ENCODE data around the gene AFF1. TPM values are rescaled to one million over a fixed set of nuclear protein-coding genes. Genes with fewer than 3 reads are reported as not detected.
A peak's percentile ranks its signal among the peaks of the same experiment; 100 is the strongest.

Gene AFF1
- total and polyA plus RNA-seq, 4 donors: 7.2 to 42.8 (median 21.5) TPM

DNA sequence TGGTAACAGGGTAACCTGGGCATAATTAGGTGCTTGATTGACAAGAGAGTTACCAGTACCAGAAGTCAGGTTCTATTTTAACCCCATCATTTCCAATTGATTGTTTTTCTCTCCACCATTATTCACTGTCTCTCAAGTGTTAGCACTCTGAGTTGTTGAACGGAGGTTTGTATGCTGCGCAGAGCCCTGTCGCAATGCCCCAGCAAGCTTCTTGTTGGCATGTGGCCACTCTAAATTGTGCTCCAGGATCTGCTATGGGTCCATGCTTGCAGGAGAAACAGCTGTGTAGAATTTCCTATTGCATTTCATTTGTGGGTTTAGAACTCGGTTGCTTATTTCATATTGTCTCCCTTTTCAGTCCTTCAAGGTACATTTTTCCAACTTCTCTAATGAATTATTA is 187.4 kb downstream of the AFF1 start:
- Histone ChIP-seq H3K9ac (ENCODE audit: low read depth in 1 of 2, low read length in 2 of 2) (no peak overlapping the region), H3K27ac (ENCODE audit: low read depth in 1 of 2, low read length in 2 of 2) (peak overlapping the region in 1 of 2 donors; percentile 23), H3K4me3 (ENCODE audit: low read depth in 1 of 3, low read length in 3 of 3) (no peak overlapping the region), H3K36me3 (ENCODE audit: control insufficient read depth in 4 of 4, insufficient read depth in 3 of 4, low read depth in 1 of 4, low read length in 3 of 4) (peaks cover 0 to 40% (median 22%) of the 10 kb centered on the region in 4 donors), H3K4me1 (ENCODE audit: control insufficient read depth in 4 of 4, insufficient read depth in 4 of 4, low read length in 3 of 4) (peaks cover 2 to 43% (median 32%) of the 10 kb centered on the region in 4 donors), H3K27me3 (ENCODE audit: control insufficient read depth in 4 of 4, insufficient read depth in 4 of 4, low read length in 3 of 4) (no peaks in the 10 kb centered on the region), H3K9me3 (ENCODE audit: control insufficient read depth in 4 of 4, low read length in 3 of 4) (no peaks in the 10 kb centered on the region)
- no peak for DNase-seq (ENCODE audit: low spot score)
- TF ChIP-seq YY1 (IDR thresholded peaks at IDR 0.05) (no peak), RXRA (IDR thresholded peaks at IDR 0.05) (no peak), SP1 (IDR thresholded peaks at IDR 0.05) (no peak), JUND (IDR thresholded peaks at IDR 0.05) (no peak), MAX (IDR thresholded peaks at IDR 0.05) (no peak), HNF4G (IDR thresholded peaks at IDR 0.05) (no peak), ZBTB33 (IDR thresholded peaks at IDR 0.05) (no peak), TAF1 (conservative IDR thresholded peaks at IDR 0.05) (no peak), EGR1 (IDR thresholded peaks at IDR 0.05; ENCODE audit: low read depth in 2 of 2) (no peak), HNF4A (conservative IDR thresholded peaks at IDR 0.05) (no peak), ATF3 (IDR thresholded peaks at IDR 0.05) (no peak), FOXA2 (IDR thresholded peaks at IDR 0.05) (no peak), RAD21 (IDR thresholded peaks at IDR 0.05) (no peak), GABPA (IDR thresholded peaks at IDR 0.05 in 1 of 2, conservative IDR thresholded peaks at IDR 0.05 in 1 of 2) (no peak), NR2F2 (IDR thresholded peaks at IDR 0.05) (no peak), FOXA1 (IDR thresholded peaks at IDR 0.05) (no peak), CTCF (IDR thresholded peaks at IDR 0.05; ENCODE audit: low read depth, low read length, missing input control) (no peak)
- TF ChIP-seq, protein P1, sequence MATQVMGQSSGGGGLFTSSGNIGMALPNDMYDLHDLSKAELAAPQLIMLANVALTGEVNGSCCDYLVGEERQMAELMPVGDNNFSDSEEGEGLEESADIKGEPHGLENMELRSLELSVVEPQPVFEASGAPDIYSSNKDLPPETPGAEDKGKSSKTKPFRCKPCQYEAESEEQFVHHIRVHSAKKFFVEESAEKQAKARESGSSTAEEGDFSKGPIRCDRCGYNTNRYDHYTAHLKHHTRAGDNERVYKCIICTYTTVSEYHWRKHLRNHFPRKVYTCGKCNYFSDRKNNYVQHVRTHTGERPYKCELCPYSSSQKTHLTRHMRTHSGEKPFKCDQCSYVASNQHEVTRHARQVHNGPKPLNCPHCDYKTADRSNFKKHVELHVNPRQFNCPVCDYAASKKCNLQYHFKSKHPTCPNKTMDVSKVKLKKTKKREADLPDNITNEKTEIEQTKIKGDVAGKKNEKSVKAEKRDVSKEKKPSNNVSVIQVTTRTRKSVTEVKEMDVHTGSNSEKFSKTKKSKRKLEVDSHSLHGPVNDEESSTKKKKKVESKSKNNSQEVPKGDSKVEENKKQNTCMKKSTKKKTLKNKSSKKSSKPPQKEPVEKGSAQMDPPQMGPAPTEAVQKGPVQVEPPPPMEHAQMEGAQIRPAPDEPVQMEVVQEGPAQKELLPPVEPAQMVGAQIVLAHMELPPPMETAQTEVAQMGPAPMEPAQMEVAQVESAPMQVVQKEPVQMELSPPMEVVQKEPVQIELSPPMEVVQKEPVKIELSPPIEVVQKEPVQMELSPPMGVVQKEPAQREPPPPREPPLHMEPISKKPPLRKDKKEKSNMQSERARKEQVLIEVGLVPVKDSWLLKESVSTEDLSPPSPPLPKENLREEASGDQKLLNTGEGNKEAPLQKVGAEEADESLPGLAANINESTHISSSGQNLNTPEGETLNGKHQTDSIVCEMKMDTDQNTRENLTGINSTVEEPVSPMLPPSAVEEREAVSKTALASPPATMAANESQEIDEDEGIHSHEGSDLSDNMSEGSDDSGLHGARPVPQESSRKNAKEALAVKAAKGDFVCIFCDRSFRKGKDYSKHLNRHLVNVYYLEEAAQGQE (IDR thresholded peaks at IDR 0.05): no peak
- WGBS: 73% methylated on average over 4 of the region's 4 CpGs

All from liver (tissue), 9 donors.